SK-N-SH (cell line): ENCODE data around the gene TCEA3. TPM values are rescaled to one million over a fixed set of nuclear protein-coding genes. Genes with fewer than 3 reads are reported as not detected.

Source experiments
- CTCF ChIA-PET: fragments of 300-600, 350-600 bp; formaldehyde crosslinking; extraction: SDS; loops from one replicate; lab custom pipeline; 2021; lab: Yijun Ruan, JAX
- POLR2A ChIA-PET: fragments of 350-600 bp; sonication (Branson Sonifier 250); formaldehyde crosslinking; extraction: SDS; loops from one replicate; lab custom pipeline; 2020; ENCODE audit warnings: antibody characterized with exemption, inconsistent platforms; lab: Yijun Ruan, JAX
- DNase-seq: peaks from one replicate; pipeline ENCODE4 v3.0.0; 2012
- H2AFZ ChIP-seq: fragments of 200-600 bp; sonication (generic); 2 replicates; pipeline ENCODE4 v1.8.1; 2016; ENCODE audit warnings: antibody characterized with exemption, mild to moderate bottlenecking, low read depth
- H3F3A ChIP-seq: fragments of 200-600 bp; sonication (generic); replicated peaks from 2 replicates; pipeline ENCODE3; 2016; ENCODE audit warnings: antibody characterized with exemption, mild to moderate bottlenecking; ENCODE audit not compliant: insufficient read depth
- H3K27ac ChIP-seq, 2 experiments: fragments of 200-500 bp in 1 of 2; fragments of 200-600 bp in 1 of 2; sonication (Bioruptor generic) in 1 of 2; sonication (generic), shearing (Covaris generic) in 1 of 2; 2 replicates each; pipeline versions ENCODE4 v1.5.1 to v1.6.1; 2014 to 2016; ENCODE audit warnings: low read depth in 2 of 2, inconsistent platforms in 1 of 2, low read length in 1 of 2, mild to moderate bottlenecking in 1 of 2, mixed read lengths in 1 of 2
- H3K27me3 ChIP-seq: fragments of 200-600 bp; sonication (generic), shearing (Covaris generic); 2 replicates; pipeline ENCODE4 v1.6.1; 2016; ENCODE audit warnings: mixed run types; ENCODE audit not compliant: insufficient read depth
- H3K36me3 ChIP-seq, 2 experiments: fragments of 200-500 bp in 1 of 2; fragments of 200-600 bp in 1 of 2; sonication (Bioruptor generic) in 1 of 2; sonication (generic) in 1 of 2; replicated peaks in 1 of 2; 2 replicates each; pipeline versions ENCODE3 to v1.5.1; 2014 to 2016; ENCODE audit warnings: low read length in 1 of 2, mild to moderate bottlenecking in 1 of 2; ENCODE audit not compliant: insufficient read depth in 2 of 2, control insufficient read depth in 1 of 2
- H3K4me1 ChIP-seq, 2 experiments: fragments of 200-500 bp in 1 of 2; fragments of 200-600 bp in 1 of 2; sonication (Bioruptor generic) in 1 of 2; sonication (generic), shearing (Covaris generic) in 1 of 2; 2 replicates each; pipeline versions ENCODE4 v1.5.1 to v1.6.1; 2014 to 2016; ENCODE audit warnings: low read depth in 1 of 2, low read length in 1 of 2, mixed run types in 1 of 2; ENCODE audit not compliant: insufficient read depth in 2 of 2, control insufficient read depth in 1 of 2
- H3K4me2 ChIP-seq: fragments of 200-600 bp; sonication (generic), shearing (Covaris generic); 2 replicates; pipeline ENCODE4 v1.6.1; 2017; ENCODE audit warnings: mixed run types
- H3K4me3 ChIP-seq, 2 experiments: fragments of 200-500 bp in 1 of 2; fragments of 200-600 bp in 1 of 2; sonication (Bioruptor generic) in 1 of 2; sonication (generic), shearing (Covaris generic) in 1 of 2; 2 replicates each; pipeline versions ENCODE4 v1.5.1 to v1.8.1; 2014 to 2016; ENCODE audit warnings: low read depth in 2 of 2, inconsistent platforms in 1 of 2, low read length in 1 of 2, mild to moderate bottlenecking in 1 of 2, mixed read lengths in 1 of 2, moderate library complexity in 1 of 2
- H3K79me2 ChIP-seq: fragments of 200-600 bp; sonication (generic); 2 replicates; pipeline ENCODE4 v1.8.1; 2017; ENCODE audit warnings: mild to moderate bottlenecking; ENCODE audit not compliant: insufficient read depth
- H3K9ac ChIP-seq: fragments of 200-600 bp; sonication (generic); 2 replicates; pipeline ENCODE4 v1.6.1; 2017; ENCODE audit warnings: mixed run types
- H3K9me2 ChIP-seq: fragments of 200-600 bp; sonication (generic); 2 replicates; pipeline ENCODE4 v1.6.1; 2017; ENCODE audit warnings: mixed run types
- H3K9me3 ChIP-seq: fragments of 200-600 bp; sonication (generic); 2 replicates; pipeline ENCODE4 v1.6.1; 2017; ENCODE audit warnings: mixed run types, mild to moderate bottlenecking, moderate library complexity
- H4K20me1 ChIP-seq: fragments of 200-600 bp; sonication (generic); 2 replicates; pipeline ENCODE4 v1.6.1; 2017; ENCODE audit warnings: mild to moderate bottlenecking, mixed run types; ENCODE audit not compliant: insufficient read depth
- FOSL2 ChIP-seq: IDR thresholded peaks from 2 replicates; pipeline ENCODE4 v1.4.0; 2012; ENCODE audit warnings: low read depth, mild to moderate bottlenecking, moderate library complexity, borderline replicate concordance
- FOXJ3 ChIP-seq: sonication (generic); formaldehyde crosslinking; IDR thresholded peaks from 2 replicates; pipeline ENCODE4 v1.5.1; 2020; ENCODE audit warnings: mild to moderate bottlenecking, missing genetic modification reagents
- GABPA ChIP-seq: IDR thresholded peaks from 2 replicates; pipeline ENCODE4 v1.4.0; 2012; ENCODE audit warnings: low read depth, mild to moderate bottlenecking
- IRF3 ChIP-seq: fragments of 150-350 bp; IDR thresholded peaks from 2 replicates; pipeline ENCODE4 v1.6.1; 2016; ENCODE audit warnings: mild to moderate bottlenecking, low read depth, low read length
- JUND ChIP-seq: IDR thresholded peaks from 2 replicates; pipeline ENCODE4 v1.4.0; 2012
- MAX ChIP-seq: IDR thresholded peaks from 2 replicates; pipeline ENCODE4 v1.4.0; 2012; ENCODE audit warnings: low read depth
- MXI1 ChIP-seq: IDR thresholded peaks from 2 replicates; pipeline ENCODE4 v1.6.1; 2012; ENCODE audit warnings: mild to moderate bottlenecking, low read depth, low read length, improper control_type of control experiment
- POLR2AphosphoS5 ChIP-seq: IDR thresholded peaks from 2 replicates; pipeline ENCODE4 v1.6.1; 2012; ENCODE audit warnings: low read depth, low read length
- RAD21 ChIP-seq: IDR thresholded peaks from 2 replicates; pipeline ENCODE4 v1.6.1; 2012; ENCODE audit warnings: mild to moderate bottlenecking, low read length
- RCOR1 ChIP-seq: fragments of 150-350 bp; IDR thresholded peaks from 2 replicates; pipeline ENCODE4 v1.6.1; 2017; ENCODE audit warnings: antibody characterized with exemption, low read length
- SIN3A ChIP-seq: IDR thresholded peaks from 2 replicates; pipeline ENCODE4 v1.6.1; 2012; ENCODE audit warnings: low read depth, mild to moderate bottlenecking, low read length, moderate library complexity, borderline replicate concordance
- SMC3 ChIP-seq: IDR thresholded peaks from 2 replicates; pipeline ENCODE4 v1.6.1; 2012; ENCODE audit warnings: low read depth, low read length, improper control_type of control experiment
- TAF1 ChIP-seq: IDR thresholded peaks from 2 replicates; pipeline ENCODE4 v1.6.1; 2012; ENCODE audit warnings: low read depth, mild to moderate bottlenecking, low read length, moderate library complexity, borderline replicate concordance
- TCF12 ChIP-seq: IDR thresholded peaks from 2 replicates; pipeline ENCODE4 v1.4.0; 2012
- TEAD4 ChIP-seq: IDR thresholded peaks from 2 replicates; pipeline ENCODE4 v1.4.0; 2012; ENCODE audit warnings: mild to moderate bottlenecking, borderline replicate concordance; ENCODE audit not compliant: insufficient read depth
- USF1 ChIP-seq: IDR thresholded peaks from 2 replicates; pipeline ENCODE4 v1.4.0; 2012; ENCODE audit warnings: low read depth, borderline replicate concordance
- ZBTB33 ChIP-seq: IDR thresholded peaks from 2 replicates; pipeline ENCODE4 v1.4.0; 2012; ENCODE audit warnings: low read depth, borderline replicate concordance
- whole genome bisulfite sequencing: methylation state at CpG from one replicate; pipeline ENCODE4 v1.1.6; 2017; ENCODE audit warnings: low lambda C conversion rate; 5-methylcytosine and 5-hydroxymethylcytosine counted together
- polyA plus RNA-seq, 3 experiments: library from polyadenylated mRNA; depleted of rRNA; stranded (reverse); fragments of >200 nt; gene quantifications; 2 replicates each; pipeline ENCODE4 v1.2.3, GENCODE V29; 2012

Gene TCEA3
- polyA plus RNA-seq, 1 of the 3 experiments (the other 2 are of a cell fraction): 1.1 TPM

GRCh38 chr1:23408797-23409290, 15.7 kb downstream of the TCEA3 start:
- H3K27ac ChIP-seq: no peak overlapping the region
- no peak overlapping the region for H3K4me2 ChIP-seq
- H3K36me3 ChIP-seq: no peaks in the 10 kb centered on the region
- CTCF ChIA-PET: interaction anchor here (1.1 kb wide), 1 partner anchor 64 kb away, joined by 3 read pairs; no protein-coding TSS in a partner anchor
- peaks cover 33% of the 10 kb centered on the region for H3F3A ChIP-seq
- H3K4me3 ChIP-seq: no peak overlapping the region
- H3K79me2 ChIP-seq: no peaks in the 10 kb centered on the region
- no peak for DNase-seq
- TF ChIP-seq MAX (no peak), TCF12 (no peak), RCOR1 (no peak), TEAD4 (no peak), POLR2AphosphoS5 (no peak), SMC3 (no peak), SIN3A (no peak), USF1 (no peak), FOXJ3 (no peak), FOSL2 (no peak), GABPA (no peak), MXI1 (no peak), RAD21 (no peak), IRF3 (no peak), ZBTB33 (no peak), JUND (no peak), TAF1 (no peak)
- TF ChIP-seq, all 33 proteins: peak for 0
- WGBS: 98% methylated on average over 4 of the region's 7 CpGs
- H3K9me2 ChIP-seq: no peaks in the 10 kb centered on the region
- POLR2A ChIA-PET: no interaction called here
- no peak overlapping the region for H3K9ac ChIP-seq
- H2AFZ ChIP-seq: no peak overlapping the region
- H3K4me1 ChIP-seq: peaks cover 8 to 14% of the 10 kb centered on the region in 2 experiments
- H3K27me3 ChIP-seq: no peaks in the 10 kb centered on the region
- H4K20me1 ChIP-seq: no peaks in the 10 kb centered on the region
- no peaks in the 10 kb centered on the region for H3K9me3 ChIP-seq
